ENCODE results near the gene TEKT5. TPM values are rescaled to one million over a fixed set of nuclear protein-coding genes. Genes with fewer than 3 reads are reported as not detected.

TEKT5 gene
- total RNA-seq, 2 donors from 2014 or later, result 0.36 to 3.9 TPM

DNA sequence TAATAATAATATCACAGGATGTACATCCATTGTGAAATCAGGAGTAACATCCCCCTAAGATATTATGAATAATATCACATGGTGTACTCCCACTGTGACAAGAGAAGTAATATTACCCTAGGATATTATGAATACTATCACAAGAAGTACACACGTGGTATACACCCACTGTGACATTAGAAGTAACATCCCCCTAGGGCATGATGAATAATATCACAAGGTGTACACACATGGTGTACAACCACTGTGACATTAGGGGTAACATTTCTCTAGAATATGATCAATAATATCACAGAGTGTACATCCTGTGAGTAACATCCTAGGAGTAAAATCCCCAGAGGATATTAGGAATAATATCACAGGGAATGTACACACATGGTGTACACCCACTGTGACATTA, 5.0 kb upstream of the TEKT5 start:
- H3K4me3 ChIP-seq, result no peak overlapping the region
- TF ChIP-seq POLR2AphosphoS5 (IDR thresholded peaks at IDR 0.05) (no peak), POLR2A (IDR thresholded peaks at IDR 0.05) (no peak), CTCF (IDR thresholded peaks at IDR 0.05) (no peak)
- 65% methylated on average over 1 of the region's 1 CpG for WGBS
- H3K9me3 ChIP-seq, result no peaks in the 10 kb centered on the region
- H3K36me3 ChIP-seq, result no peaks in the 10 kb centered on the region
- DNase-seq (ENCODE audit: low spot score), result no peak
- no peaks in the 10 kb centered on the region for H3K27me3 ChIP-seq (replicated peaks; ENCODE audit: insufficient read depth)
- intact Hi-C loops (cut with DNase I), result no loop called here
- H3K27ac ChIP-seq, result no peak overlapping the region
- H3K4me1 ChIP-seq (replicated peaks), result no peaks in the 10 kb centered on the region

- DNase-seq (ENCODE audit: low spot score), result no peak
- Histone ChIP-seq H3K9me3 (no peaks in the 10 kb centered on the region), H3K4me1 (replicated peaks) (no peaks in the 10 kb centered on the region), H3K4me3 (no peak overlapping the region), H3K27me3 (replicated peaks; ENCODE audit: insufficient read depth) (no peaks in the 10 kb centered on the region), H3K27ac (no peak overlapping the region), H3K36me3 (no peaks in the 10 kb centered on the region)
- intact Hi-C loops (cut with DNase I), result no loop called here
- no peak for TF ChIP-seq POLR2AphosphoS5 (IDR thresholded peaks at IDR 0.05)
- no peak for TF ChIP-seq POLR2A (IDR thresholded peaks at IDR 0.05)
- TF ChIP-seq CTCF (IDR thresholded peaks at IDR 0.05), result no peak
- WGBS, result 94% methylated on average over 21 of the region's 21 CpGs
These were observed 424 bp downstream of the TEKT5 start for GRCh38 chr16:10694306-10694705.

DNA sequence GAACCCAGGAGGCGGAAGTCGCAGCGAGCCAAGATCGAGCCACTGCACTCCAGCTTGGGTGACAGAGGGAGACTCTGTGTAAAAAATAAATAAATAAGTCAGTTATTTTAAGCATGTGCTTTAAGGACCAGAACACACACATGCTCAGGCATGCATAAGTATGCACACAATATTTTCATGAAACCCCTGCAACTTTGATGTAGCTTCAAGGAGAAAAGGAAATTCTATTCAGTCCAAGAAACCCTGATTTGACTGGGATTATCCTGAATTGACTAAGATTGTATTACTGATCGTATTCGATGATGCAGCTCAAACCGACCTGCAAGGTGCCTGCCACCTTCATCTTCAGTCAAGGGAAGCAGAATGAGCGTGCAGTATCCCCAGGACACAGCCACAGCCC, 841 bp downstream of the TEKT5 start:
- Histone ChIP-seq H3K27ac (no peak overlapping the region), H3K4me3 (no peak overlapping the region), H3K36me3 (no peaks in the 10 kb centered on the region), H3K27me3 (replicated peaks; ENCODE audit: insufficient read depth) (no peaks in the 10 kb centered on the region), H3K9me3 (no peaks in the 10 kb centered on the region), H3K4me1 (replicated peaks) (no peaks in the 10 kb centered on the region)
- 84% methylated on average over 8 of the region's 8 CpGs for WGBS
- intact Hi-C loops (cut with DNase I), result no loop called here
- TF ChIP-seq CTCF (IDR thresholded peaks at IDR 0.05) (no peak), POLR2A (IDR thresholded peaks at IDR 0.05) (no peak)
- no peak for DNase-seq (ENCODE audit: low spot score)

DNA sequence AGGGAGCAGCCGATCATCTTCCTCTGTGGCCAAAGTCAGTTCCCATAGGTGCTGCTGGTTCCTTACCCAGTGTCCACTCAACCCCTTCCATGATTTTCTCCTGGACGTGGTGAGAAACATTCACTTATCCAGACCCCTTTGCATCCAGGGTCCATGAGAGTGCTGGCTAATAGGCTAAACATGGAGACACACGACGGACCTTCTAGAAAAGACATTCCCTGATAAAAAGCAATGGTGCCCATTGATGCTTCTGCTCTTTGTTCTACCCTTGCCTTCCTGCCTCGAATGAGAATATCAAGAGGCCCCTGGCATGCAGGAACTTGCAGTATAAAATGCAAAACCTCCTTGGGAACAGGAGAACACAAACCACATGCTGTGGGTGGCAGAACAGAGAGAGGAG, 2.3 kb downstream of the TEKT5 start:
- no peaks in the 10 kb centered on the region for H3K27me3 ChIP-seq (replicated peaks; ENCODE audit: insufficient read depth)
- no peaks in the 10 kb centered on the region for H3K36me3 ChIP-seq
- 72% methylated on average over 5 of the region's 5 CpGs for WGBS
- no peaks in the 10 kb centered on the region for H3K4me1 ChIP-seq (replicated peaks)
- no peaks in the 10 kb centered on the region for H3K9me3 ChIP-seq
- intact Hi-C loops (cut with DNase I), result no loop called here
- no peak for DNase-seq (ENCODE audit: low spot score)
- no peak overlapping the region for H3K27ac ChIP-seq
- no peak overlapping the region for H3K4me3 ChIP-seq
- no peak for TF ChIP-seq POLR2A (IDR thresholded peaks at IDR 0.05)
- TF ChIP-seq POLR2AphosphoS5 (IDR thresholded peaks at IDR 0.05), result no peak
- TF ChIP-seq CTCF (IDR thresholded peaks at IDR 0.05), result no peak

GRCh38 chr16:10688726-10689125, 6.0 kb downstream of the TEKT5 start:
- DNase-seq (ENCODE audit: low spot score), result no peak
- WGBS, result 80% methylated on average over 5 of the region's 5 CpGs
- no peaks in the 10 kb centered on the region for H3K27me3 ChIP-seq (replicated peaks; ENCODE audit: insufficient read depth)
- H3K9me3 ChIP-seq, result no peaks in the 10 kb centered on the region
- H3K36me3 ChIP-seq, result no peaks in the 10 kb centered on the region
- no peak for TF ChIP-seq CTCF (IDR thresholded peaks at IDR 0.05)
- intact Hi-C loops (cut with DNase I), result no loop called here
- no peak overlapping the region for H3K4me3 ChIP-seq
- no peaks in the 10 kb centered on the region for H3K4me1 ChIP-seq (replicated peaks)
- H3K27ac ChIP-seq, result no peak overlapping the region
